Superior temporal gyrus (tissue), 1 donor: ENCODE results near the gene CMPK1.

Source experiments
- DNase-seq: peaks from one replicate; pipeline ENCODE4 v3.0.0-alpha.2; 2016; ENCODE audit errors: extremely low spot score

CMPK1 gene

DNA sequence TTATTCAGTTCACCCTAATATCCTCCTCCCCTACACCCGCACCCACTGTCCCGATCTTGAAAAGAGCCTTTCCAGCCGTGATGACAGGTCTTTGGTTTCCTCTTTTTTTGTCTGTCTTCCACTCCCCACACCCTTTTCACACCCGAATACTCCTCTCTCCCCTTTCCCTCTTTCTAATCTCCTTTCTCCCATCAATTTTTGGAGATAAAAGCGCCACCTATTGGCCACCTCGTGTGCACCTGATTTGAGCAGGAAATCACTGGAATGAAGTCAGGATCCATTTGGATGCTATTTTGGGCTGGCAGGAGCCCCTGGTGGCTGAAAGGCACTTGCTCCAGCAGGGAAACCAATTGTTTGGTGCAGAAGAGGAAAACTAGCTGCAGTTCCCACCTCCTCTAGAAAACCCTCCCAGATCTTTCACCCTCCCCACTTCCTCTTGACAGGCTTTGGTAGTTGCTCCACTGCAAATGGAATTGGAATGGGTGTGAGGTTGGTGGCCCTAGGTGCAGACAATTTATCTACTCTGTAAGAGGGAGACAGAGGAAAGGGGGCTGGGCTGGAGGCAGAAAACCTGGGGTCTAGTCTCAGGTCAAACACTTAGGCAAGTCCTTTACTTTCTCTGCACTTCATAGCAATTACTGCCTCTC, 90.9 kb downstream of the CMPK1 start:
- peak; percentile 43 for DNase-seq
